Mammary epithelial cell (primary cell): ENCODE data around the gene GGA3.

Source experiments
- CTCF ChIP-seq, 2 donors: IDR thresholded peaks in 1 of 2; conservative IDR thresholded peaks in 1 of 2; 2 replicates each; pipeline ENCODE4 v1.5.1; 2011 to 2012; ENCODE audit warnings: inconsistent platforms in 2 of 2, low read length in 2 of 2, mild to moderate bottlenecking in 2 of 2, control low read depth in 1 of 2, low read depth in 1 of 2; ENCODE audit not compliant: insufficient read depth in 1 of 2; ENCODE audit errors: extremely low read depth in 1 of 2
- EZH2 ChIP-seq: IDR thresholded peaks from 2 replicates; pipeline ENCODE4 v1.6.1; 2012; ENCODE audit warnings: low read length, inconsistent platforms, borderline replicate concordance

DNA sequence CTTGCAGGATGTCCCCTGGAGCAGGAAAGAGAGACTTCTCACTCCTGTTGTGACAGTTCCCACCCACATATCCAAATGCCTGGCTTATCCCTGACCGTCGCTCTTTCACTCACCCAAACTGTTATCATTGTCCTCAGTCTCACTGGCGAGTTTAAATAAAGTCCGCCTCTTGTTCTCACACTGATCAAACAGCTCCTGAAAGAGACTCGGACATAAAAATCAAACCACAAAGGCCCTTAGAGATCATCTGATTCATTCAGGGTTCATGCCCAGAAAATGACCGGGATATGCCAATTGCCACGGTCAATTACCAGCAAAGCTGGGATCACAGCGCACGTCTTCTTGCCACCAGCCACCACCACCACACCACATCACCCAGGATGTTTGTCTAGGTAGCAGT is 19.9 kb downstream of the GGA3 start:
- no peak for TF ChIP-seq CTCF (conservative IDR thresholded peaks at IDR 0.05 in 1 of 2, IDR thresholded peaks at IDR 0.05 in 1 of 2; ENCODE audit: extremely low read depth in 1 of 2, insufficient read depth in 1 of 2, low read depth in 1 of 2, low read length in 2 of 2)
- no peak for TF ChIP-seq EZH2
